GM21515 (cell line): ENCODE results near the gene UFC1.

ENCODE experiments used
- ATAC-seq: cut with Tn5 transposase; IDR thresholded peaks from one replicate; pipeline ENCODE4 v1.9.1; 2021; ENCODE audit not compliant: unreplicated experiment

The UFC1 gene

GRCh38 chr1:161192476-161193465, 39.0 kb downstream of the UFC1 start:
- no peak for ATAC-seq

GRCh38 chr1:161193561-161194235, 39.9 kb downstream of the UFC1 start:
- no peak for ATAC-seq

GRCh38 chr1:161195171-161195570, 41.4 kb downstream of the UFC1 start:
- ATAC-seq, result peak; percentile 57

- ATAC-seq, result no peak
Measured at GRCh38 chr1:161196111-161196510, 42.3 kb downstream of the UFC1 start.

GRCh38 chr1:161196521-161197451, 43.0 kb downstream of the UFC1 start:
- no peak for ATAC-seq

GRCh38 chr1:161197560-161198193, 43.9 kb downstream of the UFC1 start:
- no peak for ATAC-seq

GRCh38 chr1:161198194-161198896, 44.6 kb downstream of the UFC1 start:
- ATAC-seq, result no peak

- no peak for ATAC-seq
Measured at GRCh38 chr1:161198897-161199431, 45.2 kb downstream of the UFC1 start, which contains the start of gene ADAMTS4. ADAMTS4 (minus strand) TSS chr1:161199054; CDS start chr1:161198627, 427 bp downstream.

- no peak for ATAC-seq
Measured at GRCh38 chr1:161199506-161200139, 45.8 kb downstream of the UFC1 start.

- no peak for ATAC-seq
Measured at GRCh38 chr1:161200421-161200991, 46.7 kb downstream of the UFC1 start.

- no peak for ATAC-seq
Measured at GRCh38 chr1:161200992-161201835, 47.4 kb downstream of the UFC1 start.

- ATAC-seq, result peak; percentile 95
Measured at GRCh38 chr1:161201836-161202712, 48.3 kb downstream of the UFC1 start, which contains the start of gene NDUFS2. NDUFS2 (plus strand) TSS chr1:161202367; CDS start chr1:161202386, 19 bp downstream.

- ATAC-seq, result no peak
Measured at GRCh38 chr1:161206411-161207140, 52.8 kb downstream of the UFC1 start.

GRCh38 chr1:161207173-161207572, 53.4 kb downstream of the UFC1 start:
- no peak for ATAC-seq
